ENCODE measurements around the gene RAPGEF3.

Gene RAPGEF3

GRCh38 chr12:47718531-47718930, 40.1 kb downstream of the RAPGEF3 start:
- DNase-seq, result no peak

GRCh38 chr12:47717443-47718193, 41.1 kb downstream of the RAPGEF3 start:
- DNase-seq, result peak; percentile 70

GRCh38 chr12:47717046-47717442, 41.6 kb downstream of the RAPGEF3 start:
- DNase-seq, result no peak

GRCh38 chr12:47715877-47716548, 42.7 kb downstream of the RAPGEF3 start:
- no peak for DNase-seq

GRCh38 chr12:47715393-47715876, 43.2 kb downstream of the RAPGEF3 start:
- peak; percentile 55 for DNase-seq

- no peak for DNase-seq
These were observed 43.8 kb downstream of the RAPGEF3 start for GRCh38 chr12:47714826-47715386.

GRCh38 chr12:47712171-47712570, 46.5 kb downstream of the RAPGEF3 start:
- no peak for DNase-seq

GRCh38 chr12:47711448-47711847, 47.2 kb downstream of the RAPGEF3 start:
- DNase-seq, result no peak

GRCh38 chr12:47710278-47710677, 48.4 kb downstream of the RAPGEF3 start:
- DNase-seq, result no peak

GRCh38 chr12:47709671-47710070, 49.0 kb downstream of the RAPGEF3 start:
- no peak for DNase-seq

GRCh38 chr12:47709237-47709636, 49.4 kb downstream of the RAPGEF3 start:
- no peak for DNase-seq

GRCh38 chr12:47707905-47708543, 50.7 kb downstream of the RAPGEF3 start:
- no peak for DNase-seq

- DNase-seq, result no peak
These were observed 51.3 kb downstream of the RAPGEF3 start for GRCh38 chr12:47707355-47707754.

- DNase-seq, result peak; percentile 90
These were observed 52.9 kb downstream of the RAPGEF3 start, which contains the start of gene RPAP3 for GRCh38 chr12:47705566-47706425. TSS of gene RPAP3 (minus strand) at chr12:47706030. CDS start at chr12:47702840, 3,190 bp downstream.

- no peak for DNase-seq
These were observed 53.5 kb downstream of the RAPGEF3 start for GRCh38 chr12:47705229-47705565.

GRCh38 chr12:47704719-47705118, 54.0 kb downstream of the RAPGEF3 start:
- DNase-seq, result no peak

GRCh38 chr12:47700263-47700662, 58.4 kb downstream of the RAPGEF3 start:
- no peak for DNase-seq

- DNase-seq, result no peak
These were observed 60.0 kb downstream of the RAPGEF3 start for GRCh38 chr12:47698631-47699030.

GRCh38 chr12:47698055-47698454, 60.6 kb downstream of the RAPGEF3 start:
- no peak for DNase-seq

- no peak for DNase-seq
These were observed 69.5 kb downstream of the RAPGEF3 start for GRCh38 chr12:47689215-47689614.

- DNase-seq, result no peak
These were observed 71.0 kb downstream of the RAPGEF3 start for GRCh38 chr12:47687636-47688035.

GRCh38 chr12:47686645-47687240, 71.9 kb downstream of the RAPGEF3 start:
- peak; percentile 43 for DNase-seq

Data from fibroblast of skin of abdomen (primary cell).